Ishikawa (cell line): ENCODE measurements around the gene PSMD5.

ENCODE experiments used
- CEBPB ChIP-seq: IDR thresholded peaks from 2 replicates; pipeline ENCODE4 v1.6.1; 2012
- CREB1 ChIP-seq: IDR thresholded peaks from 2 replicates; pipeline ENCODE4 v1.6.1; 2012; ENCODE audit warnings: low read depth
- EGR1 ChIP-seq: IDR thresholded peaks from 2 replicates; pipeline ENCODE4 v1.6.1; 2012
- EP300 ChIP-seq: IDR thresholded peaks from 2 replicates; pipeline ENCODE4 v1.6.1; 2012; ENCODE audit warnings: borderline replicate concordance
- FOXM1 ChIP-seq: IDR thresholded peaks from 2 replicates; pipeline ENCODE4 v1.6.1; 2012; ENCODE audit warnings: low read depth, borderline replicate concordance
- MAX ChIP-seq: IDR thresholded peaks from 2 replicates; pipeline ENCODE4 v1.6.1; 2012
- NFIC ChIP-seq: IDR thresholded peaks from 2 replicates; pipeline ENCODE4 v1.6.1; 2012
- RAD21 ChIP-seq: IDR thresholded peaks from 2 replicates; pipeline ENCODE4 v1.6.1; 2012; ENCODE audit warnings: low read depth
- REST ChIP-seq: IDR thresholded peaks from 2 replicates; pipeline ENCODE4 v1.6.1; 2012; ENCODE audit warnings: low read depth, mild to moderate bottlenecking
- TAF1 ChIP-seq: IDR thresholded peaks from 2 replicates; pipeline ENCODE4 v1.6.1; 2012; ENCODE audit warnings: low read depth, mild to moderate bottlenecking
- TCF12 ChIP-seq: IDR thresholded peaks from 2 replicates; pipeline ENCODE4 v1.6.1; 2012; ENCODE audit warnings: low read depth
- TEAD4 ChIP-seq: IDR thresholded peaks from 2 replicates; pipeline ENCODE4 v1.6.1; 2012
- USF1 ChIP-seq: IDR thresholded peaks from 2 replicates; pipeline ENCODE4 v1.6.1; 2012
- YY1 ChIP-seq: IDR thresholded peaks from 2 replicates; pipeline ENCODE4 v1.6.1; 2012; ENCODE audit warnings: low read depth
- ZBTB7A ChIP-seq: IDR thresholded peaks from 2 replicates; pipeline ENCODE4 v1.6.1; 2012; ENCODE audit warnings: low read depth

Gene PSMD5

GRCh38 chr9:120877276-120878034 is 34.7 kb upstream of the PSMD5 start:
- TF ChIP-seq FOXM1 = no peak
- TF ChIP-seq TEAD4 = no peak
- TF ChIP-seq EP300 = 0 out of 2 replicates have a peak, but pooled peaks have one; percentile 15
- no peak for TF ChIP-seq TCF12
- no peak for TF ChIP-seq NFIC
- TF ChIP-seq EGR1 = 0 out of 2 replicates have a peak, but pooled peaks have one; percentile 14
- TF ChIP-seq CEBPB = no peak
- no peak for TF ChIP-seq USF1
- TF ChIP-seq MAX = peak; percentile 51; the same call in 1 of the 2 replicates
- TF ChIP-seq REST = no peak
- peak; percentile 59 for TF ChIP-seq ZBTB7A
- no peak for TF ChIP-seq CREB1
- peak; percentile 80 for TF ChIP-seq YY1
- TF ChIP-seq TAF1 = peak; percentile 29; the same call in 1 of the 2 replicates
- TF ChIP-seq RAD21 = no peak

DNA sequence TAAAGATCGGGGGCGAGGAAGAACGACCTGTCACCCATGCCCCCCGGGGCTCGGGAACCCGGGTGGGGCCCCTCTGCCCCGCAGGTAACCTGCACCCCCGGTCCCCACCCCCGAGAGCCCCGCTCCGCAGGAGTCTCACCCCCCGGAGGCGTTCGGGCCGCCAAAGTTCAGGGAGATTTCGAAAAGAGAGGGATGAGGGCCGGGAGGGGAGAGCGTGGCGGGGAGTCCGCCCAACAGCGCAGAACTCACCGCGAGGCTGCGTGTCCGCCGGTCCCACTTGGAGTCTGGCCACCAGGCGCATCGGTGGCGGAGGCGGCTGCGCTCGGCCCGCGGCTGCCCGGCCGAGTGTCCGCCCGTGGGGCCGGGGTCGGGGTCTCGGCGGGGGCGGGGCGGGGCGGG is 34.1 kb upstream of the PSMD5 start, which contains the start of gene PHF19:
Gene PHF19, minus strand, starts transcription at position 347 of the 399 bp plus-strand sequence. CDS start 2,447 bp downstream, outside the sequence.
- TF ChIP-seq FOXM1 (no peak), TAF1 (no peak), CREB1 (no peak), NFIC (no peak), USF1 (no peak), REST (no peak), EGR1 (no peak), EP300 (no peak), YY1 (no peak), MAX (no peak), RAD21 (no peak)

- TF ChIP-seq CREB1 (0 out of 2 replicates have a peak, but pooled peaks have one; percentile 1), REST (no peak), RAD21 (no peak), EGR1 (peak; percentile 12; the same call in 1 of the 2 replicates), MAX (0 out of 2 replicates have a peak, but pooled peaks have one; percentile 17), EP300 (no peak), YY1 (no peak), USF1 (no peak), TCF12 (peak; percentile 2; the same call in 1 of the 2 replicates), TAF1 (0 out of 2 replicates have a peak, but pooled peaks have one; percentile 6), CEBPB (no peak), TEAD4 (peak; percentile 19; the same call in 1 of the 2 replicates), NFIC (no peak), FOXM1 (peak; percentile 96), ZBTB7A (no peak; the same call in none of the 2 replicates)
Measured at GRCh38 chr9:120875954-120876841, 33.5 kb upstream of the PSMD5 start.
